ENCODE measurements around the gene ARHGEF40. TPM values are rescaled to one million over a fixed set of nuclear protein-coding genes. Genes with fewer than 3 reads are reported as not detected.

Gene ARHGEF40
- total and polyA plus RNA-seq, 10 of the 15 experiments (the other 5 are each of a cell fraction or from before 2014, with no cell fraction given), result 0.03 to 0.31 (median 0.08) TPM; not detected in 2

DNA sequence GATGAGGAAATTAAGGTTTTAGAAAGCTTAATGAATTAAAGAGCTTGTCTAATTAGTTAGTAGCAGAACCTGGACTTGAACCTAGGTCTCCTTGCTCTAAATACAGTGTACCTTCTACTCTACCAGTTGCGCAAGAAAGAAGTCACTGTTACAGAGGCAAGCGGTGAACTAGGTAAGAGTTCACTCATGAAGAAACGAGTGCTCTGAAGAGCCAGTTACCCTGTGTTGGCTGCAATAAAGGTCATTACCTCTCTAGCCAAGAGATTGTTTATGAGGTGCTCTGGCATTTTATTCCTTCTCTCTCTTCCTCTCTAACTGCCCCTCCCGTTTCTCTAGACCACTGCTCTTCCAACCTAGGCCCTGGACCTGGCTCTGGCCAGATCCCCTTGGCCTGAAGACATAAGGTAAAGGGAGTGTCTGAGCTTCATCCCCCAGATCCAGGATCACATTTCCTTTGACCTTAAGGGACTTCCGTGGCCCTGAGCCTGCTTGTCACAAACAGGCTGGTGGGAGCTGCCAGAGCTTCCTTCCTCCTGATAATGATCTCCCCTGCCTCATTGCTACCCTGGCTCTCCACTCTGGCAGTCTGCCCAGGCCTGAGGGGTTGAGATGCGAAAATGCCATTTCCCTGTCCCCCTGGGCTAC, 26.0 kb upstream of the ARHGEF40 start:
- H3K4me3 ChIP-seq, result no peak overlapping the region
- POLR2A ChIA-PET, result no interaction called here
- intact Hi-C loops (cut with micrococcal nuclease; ENCODE audit: unreplicated experiment) (no loop called here), in situ Hi-C loops (cut with MboI) (no loop called here)
- SMC1A ChIA-PET (ENCODE audit: uncharacterized antibody, unreplicated experiment), result interaction anchor here (2.1 kb wide), 1 partner anchor 30 kb away, joined by 7 read pairs; no protein-coding TSS in a partner anchor
- no peaks in the 10 kb centered on the region for H3K4me1 ChIP-seq (ENCODE audit: control insufficient read depth, insufficient read depth, low read length)
- H3K9me3 ChIP-seq (replicated peaks; ENCODE audit: control insufficient read depth, insufficient read depth, low read length), result no peaks in the 10 kb centered on the region
- CTCF ChIA-PET, result interaction anchor here (0.7 to 2.3 kb wide), 2 partner anchors 29 to 286 kb away, joined by 3 to 11 read pairs; no protein-coding TSS in a partner anchor
- no peak overlapping the region for H3K9ac ChIP-seq (ENCODE audit: control insufficient read depth, insufficient read depth, low read length)
- H3K4me2 ChIP-seq (ENCODE audit: control insufficient read depth, insufficient read depth), result no peak overlapping the region
- no peaks in the 10 kb centered on the region; the same call in 1 of the 2 replicates for H4K20me1 ChIP-seq (ENCODE audit: control insufficient read depth, insufficient read depth)
- H2AFZ ChIP-seq (ENCODE audit: control insufficient read depth, low read depth, low read length), result no peak overlapping the region
- peaks cover 0 to 11% of the 10 kb centered on the region in 2 experiments; a peak in 2 of 4 replicates for H3K27me3 ChIP-seq (replicated peaks in 1 of 2; ENCODE audit: control insufficient read depth in 2 of 2, insufficient read depth in 2 of 2, low read length in 1 of 2)
- no TSS peak for BruUV-seq (replicated peaks)
- H3K36me3 ChIP-seq (ENCODE audit: control insufficient read depth in 2 of 2, insufficient read depth in 2 of 2, low read length in 1 of 2), result no peaks in the 10 kb centered on the region
- FAIRE-seq, result no peak
- DNase-seq (ENCODE audit: low read depth, low spot score), result no peak
- no peaks in the 10 kb centered on the region for H3K79me2 ChIP-seq (ENCODE audit: control insufficient read depth, insufficient read depth, low read length)
- H3K27ac ChIP-seq (ENCODE audit: control insufficient read depth, insufficient read depth), result no peak overlapping the region
- ATAC-seq, result no peak
- 32% methylated on average over 6 of the region's 6 CpGs for WGBS (ENCODE audit: insufficient coverage, insufficient replicate concordance, low lambda C conversion rate, missing lambda C conversion rate)
- RAD21 ChIA-PET (ENCODE audit: unreplicated experiment), result no interaction called here
- no peak for TF ChIP-seq FOXM1 (IDR thresholded peaks at IDR 0.05; ENCODE audit: low read depth, low read length)
- TF ChIP-seq, protein P1, sequence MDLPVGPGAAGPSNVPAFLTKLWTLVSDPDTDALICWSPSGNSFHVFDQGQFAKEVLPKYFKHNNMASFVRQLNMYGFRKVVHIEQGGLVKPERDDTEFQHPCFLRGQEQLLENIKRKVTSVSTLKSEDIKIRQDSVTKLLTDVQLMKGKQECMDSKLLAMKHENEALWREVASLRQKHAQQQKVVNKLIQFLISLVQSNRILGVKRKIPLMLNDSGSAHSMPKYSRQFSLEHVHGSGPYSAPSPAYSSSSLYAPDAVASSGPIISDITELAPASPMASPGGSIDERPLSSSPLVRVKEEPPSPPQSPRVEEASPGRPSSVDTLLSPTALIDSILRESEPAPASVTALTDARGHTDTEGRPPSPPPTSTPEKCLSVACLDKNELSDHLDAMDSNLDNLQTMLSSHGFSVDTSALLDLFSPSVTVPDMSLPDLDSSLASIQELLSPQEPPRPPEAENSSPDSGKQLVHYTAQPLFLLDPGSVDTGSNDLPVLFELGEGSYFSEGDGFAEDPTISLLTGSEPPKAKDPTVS (IDR thresholded peaks at IDR 0.05; ENCODE audit: low read depth, low read length), result no peak
- TF ChIP-seq, protein P2, sequence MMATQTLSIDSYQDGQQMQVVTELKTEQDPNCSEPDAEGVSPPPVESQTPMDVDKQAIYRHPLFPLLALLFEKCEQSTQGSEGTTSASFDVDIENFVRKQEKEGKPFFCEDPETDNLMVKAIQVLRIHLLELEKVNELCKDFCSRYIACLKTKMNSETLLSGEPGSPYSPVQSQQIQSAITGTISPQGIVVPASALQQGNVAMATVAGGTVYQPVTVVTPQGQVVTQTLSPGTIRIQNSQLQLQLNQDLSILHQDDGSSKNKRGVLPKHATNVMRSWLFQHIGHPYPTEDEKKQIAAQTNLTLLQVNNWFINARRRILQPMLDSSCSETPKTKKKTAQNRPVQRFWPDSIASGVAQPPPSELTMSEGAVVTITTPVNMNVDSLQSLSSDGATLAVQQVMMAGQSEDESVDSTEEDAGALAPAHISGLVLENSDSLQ (IDR thresholded peaks at IDR 0.05), result no peak
- no peak for TF ChIP-seq SKIL (IDR thresholded peaks at IDR 0.05; ENCODE audit: low read depth, poor library complexity, severe bottlenecking)
- TF ChIP-seq NR2C2 (IDR thresholded peaks at IDR 0.05; ENCODE audit: borderline replicate concordance, control insufficient read depth, insufficient read length, low read depth), result no peak
- no peak for TF ChIP-seq LARP7 (IDR thresholded peaks at IDR 0.05)
- TF ChIP-seq BACH1 (IDR thresholded peaks at IDR 0.05; ENCODE audit: borderline replicate concordance), result no peak
- no peak for TF ChIP-seq CHD4 (IDR thresholded peaks at IDR 0.05)
- no peak for TF ChIP-seq REST (IDR thresholded peaks at IDR 0.05; ENCODE audit: low read depth, low read length)
- TF ChIP-seq GABPA (IDR thresholded peaks at IDR 0.05; ENCODE audit: low read depth), result no peak

All from GM12878 (cell line).